ENCODE results near the gene INSM1.
"Not testable (repeated sequence)": the region's sequence is repeated elsewhere in the genome, so short reads cannot be mapped to it uniquely, and the experiment has no call there.

Gene INSM1

GRCh38 chr20:20367575-20368417 is at the start of gene INSM1:
TSS of gene INSM1 (plus strand) at chr20:20368104. CDS start at chr20:20368268, 164 bp downstream.
- no peak for DNase-seq (ENCODE audit: low read depth)

GRCh38 chr20:20318365-20319161 is 49.3 kb upstream of the INSM1 start:
- no peak for DNase-seq (ENCODE audit: low read depth)

- DNase-seq (ENCODE audit: low read depth): no peak
These were observed 46.8 kb upstream of the INSM1 start for GRCh38 chr20:20321134-20321533.

- DNase-seq (ENCODE audit: low read depth): no peak
These were observed 46.0 kb upstream of the INSM1 start for GRCh38 chr20:20321917-20322316.

- no peak for DNase-seq (ENCODE audit: low read depth)
These were observed 45.0 kb upstream of the INSM1 start for GRCh38 chr20:20322912-20323311.

GRCh38 chr20:20327746-20328145 is 40.2 kb upstream of the INSM1 start:
- DNase-seq (ENCODE audit: low read depth): no peak

GRCh38 chr20:20329564-20329963 is 38.3 kb upstream of the INSM1 start:
- no peak for DNase-seq (ENCODE audit: low read depth)

GRCh38 chr20:20331156-20331555 is 36.7 kb upstream of the INSM1 start:
- no peak for DNase-seq (ENCODE audit: low read depth)

GRCh38 chr20:20331817-20332216 is 36.1 kb upstream of the INSM1 start:
- no peak for DNase-seq (ENCODE audit: low read depth)

GRCh38 chr20:20333866-20334265 is 34.0 kb upstream of the INSM1 start:
- no peak for DNase-seq (ENCODE audit: low read depth)

- DNase-seq (ENCODE audit: low read depth): no peak
These were observed 33.4 kb upstream of the INSM1 start for GRCh38 chr20:20334489-20334888.

- DNase-seq (ENCODE audit: low read depth): no peak
These were observed 29.7 kb upstream of the INSM1 start for GRCh38 chr20:20338133-20338730.

- no peak for DNase-seq (ENCODE audit: low read depth)
These were observed 27.5 kb upstream of the INSM1 start for GRCh38 chr20:20340443-20340842.

- no peak for DNase-seq (ENCODE audit: low read depth)
These were observed 26.5 kb upstream of the INSM1 start for GRCh38 chr20:20341371-20341770.

- no peak for DNase-seq (ENCODE audit: low read depth)
These were observed 25.8 kb upstream of the INSM1 start for GRCh38 chr20:20342066-20342465.

- no peak for DNase-seq (ENCODE audit: low read depth)
These were observed 24.0 kb upstream of the INSM1 start for GRCh38 chr20:20343932-20344331.

- DNase-seq (ENCODE audit: low read depth): no peak
These were observed 23.4 kb upstream of the INSM1 start for GRCh38 chr20:20344476-20344875.

GRCh38 chr20:20353576-20353975 is 14.3 kb upstream of the INSM1 start:
- no peak for DNase-seq (ENCODE audit: low read depth)

GRCh38 chr20:20355503-20355902 is 12.4 kb upstream of the INSM1 start:
- DNase-seq (ENCODE audit: low read depth): not testable (repeated sequence)

- no peak for DNase-seq (ENCODE audit: low read depth)
These were observed 9.1 kb upstream of the INSM1 start for GRCh38 chr20:20358801-20359200.

GRCh38 chr20:20359628-20360027 is 8.3 kb upstream of the INSM1 start:
- DNase-seq (ENCODE audit: low read depth): no peak

GRCh38 chr20:20360464-20360863 is 7.4 kb upstream of the INSM1 start:
- DNase-seq (ENCODE audit: low read depth): no peak
